Smooth muscle cell (in vitro differentiated cells): ENCODE results near the gene R3HDM4. TPM values are rescaled to one million over a fixed set of nuclear protein-coding genes. Genes with fewer than 3 reads are reported as not detected.

Source experiments
- DNase-seq: peaks from one replicate; lab custom pipeline; 2025; ENCODE audit not compliant: unreplicated experiment; lab: John Stamatoyannopoulos, UW
- H2AFZ ChIP-seq: fragments of 200-600 bp; sonication (generic); 2 replicates; pipeline ENCODE4 v1.6.0; 2016; ENCODE audit warnings: antibody characterized with exemption, low read depth, mild to moderate bottlenecking
- H3F3A ChIP-seq: fragments of 200-600 bp; sonication (generic); 2 replicates; pipeline ENCODE4 v1.6.0; 2017; ENCODE audit warnings: antibody characterized with exemption, low read depth
- H3K27ac ChIP-seq: fragments of 200-600 bp; sonication (generic); 2 replicates; pipeline ENCODE4 v1.5.1; 2016; ENCODE audit warnings: low read depth, mild to moderate bottlenecking
- H3K27me3 ChIP-seq: fragments of 200-600 bp; sonication (generic); 2 replicates; pipeline ENCODE4 v1.6.1; 2016; ENCODE audit warnings: low read depth, mild to moderate bottlenecking
- H3K36me3 ChIP-seq: fragments of 200-600 bp; sonication (generic); 2 replicates; pipeline ENCODE4 v1.5.1; 2016; ENCODE audit warnings: low read depth
- H3K4me1 ChIP-seq: fragments of 200-600 bp; sonication (generic); 2 replicates; pipeline ENCODE4 v1.5.1; 2016; ENCODE audit warnings: low read depth
- H3K4me2 ChIP-seq: fragments of 200-600 bp; sonication (generic); 2 replicates; pipeline ENCODE4 v1.6.0; 2016; ENCODE audit warnings: mild to moderate bottlenecking
- H3K4me3 ChIP-seq: fragments of 200-600 bp; sonication (generic); 2 replicates; pipeline ENCODE4 v1.5.1; 2016; ENCODE audit warnings: mild to moderate bottlenecking
- H3K79me2 ChIP-seq: fragments of 200-600 bp; sonication (generic); 2 replicates; pipeline ENCODE4 v1.6.0; 2016; ENCODE audit warnings: low read depth, mild to moderate bottlenecking
- H3K9ac ChIP-seq: fragments of 200-600 bp; sonication (generic); 2 replicates; pipeline ENCODE4 v1.6.0; 2016; ENCODE audit warnings: low read depth
- H3K9me3 ChIP-seq: fragments of 200-600 bp; sonication (generic); replicated peaks from 2 replicates; pipeline ENCODE4 v1.5.1; 2016; ENCODE audit warnings: low read depth
- H4K20me1 ChIP-seq: fragments of 200-600 bp; sonication (generic); 2 replicates; pipeline ENCODE4 v1.6.0; 2016; ENCODE audit warnings: low read depth
- CTCF ChIP-seq: fragments of 200-600 bp; sonication (generic); IDR thresholded peaks from 2 replicates; pipeline ENCODE4 v1.5.1; 2017; ENCODE audit warnings: borderline replicate concordance, mild to moderate bottlenecking, antibody characterized with exemption; ENCODE audit not compliant: insufficient read depth, poor library complexity, severe bottlenecking
- WGBS: methylation state at CpG from one replicate; pipeline ENCODE4 v1.1.7; 2016; ENCODE audit warnings: low lambda C conversion rate; 5-methylcytosine and 5-hydroxymethylcytosine counted together
- polyA plus RNA-seq: library from polyadenylated mRNA; unstranded; fragments of >200 nt; fragmentation: Nextera tagmentation; extraction: Ambion mirVana; gene quantifications from 2 replicates; pipeline ENCODE4 v1.2.1, GENCODE V29; 2016
- total RNA-seq: library from RNA; depleted of rRNA; stranded (reverse); fragments of >200 nt; gene quantifications from 2 replicates; pipeline ENCODE4 v1.2.3, GENCODE V29; 2014

The R3HDM4 gene
- total and polyA plus RNA-seq, 2 experiments from 2014 or later = 42.3 to 69.4 TPM

- no peaks in the 10 kb centered on the region for H3K4me1 ChIP-seq
- H4K20me1 ChIP-seq = peaks cover 43% of the 10 kb centered on the region
- peak overlapping the region; percentile 94 for H3K4me2 ChIP-seq
- peaks cover 52% of the 10 kb centered on the region for H3K79me2 ChIP-seq
- no peak for TF ChIP-seq CTCF
- H3K27ac ChIP-seq = no peak overlapping the region
- no peaks in the 10 kb centered on the region for H3K9me3 ChIP-seq
- H3K9ac ChIP-seq = peak overlapping the region; percentile 83
- 12% methylated on average over 8 of the region's 69 CpGs for WGBS
- H3K4me3 ChIP-seq = peak overlapping the region; percentile 78
- H2AFZ ChIP-seq = no peak overlapping the region
- H3K27me3 ChIP-seq = peaks cover 9% of the 10 kb centered on the region
- no peaks in the 10 kb centered on the region for H3K36me3 ChIP-seq
- DNase-seq = no peak
- peaks cover 8% of the 10 kb centered on the region for H3F3A ChIP-seq
These were observed 589 bp downstream of the R3HDM4 start for GRCh38 chr19:912181-913079.

- TF ChIP-seq CTCF = no peak
- WGBS = 87% methylated on average over 42 of the region's 54 CpGs
- Histone ChIP-seq H3K4me1 (no peaks in the 10 kb centered on the region), H4K20me1 (peaks cover 52% of the 10 kb centered on the region), H3K27me3 (no peaks in the 10 kb centered on the region), H3K27ac (no peak overlapping the region), H3F3A (peaks cover 8% of the 10 kb centered on the region), H3K4me2 (peak overlapping the region; percentile 54), H3K9ac (no peak overlapping the region), H3K79me2 (peaks cover 58% of the 10 kb centered on the region), H3K4me3 (no peak overlapping the region), H3K36me3 (no peaks in the 10 kb centered on the region), H2AFZ (no peak overlapping the region), H3K9me3 (no peaks in the 10 kb centered on the region)
- DNase-seq = no peak
These were observed 1.6 kb downstream of the R3HDM4 start for GRCh38 chr19:911197-912033.

- Histone ChIP-seq H3K4me1 (peaks cover 4% of the 10 kb centered on the region), H3K9me3 (no peaks in the 10 kb centered on the region), H3K4me3 (no peak overlapping the region), H3K9ac (no peak overlapping the region), H3K27ac (no peak overlapping the region), H3K79me2 (peaks cover 83% of the 10 kb centered on the region), H3K36me3 (no peaks in the 10 kb centered on the region), H3K4me2 (no peak overlapping the region), H2AFZ (no peak overlapping the region), H3K27me3 (no peaks in the 10 kb centered on the region), H3F3A (peaks cover 3% of the 10 kb centered on the region), H4K20me1 (peaks cover 93% of the 10 kb centered on the region)
- 90% methylated on average over 9 of the region's 14 CpGs for WGBS
- no peak for TF ChIP-seq CTCF
- DNase-seq = no peak
These were observed 5.7 kb downstream of the R3HDM4 start for GRCh38 chr19:907183-907853.
